GM23338 (cell line): Measurements from ENCODE around the gene FNDC3B. TPM values are rescaled to one million over a fixed set of nuclear protein-coding genes. Genes with fewer than 3 reads are reported as not detected.

Source experiments
- ATAC-seq: fragments of 200-7000 bp; cut with Tn5 transposase; 3 replicates; pipeline ENCODE4 v1.9.1; 2020
- DNase-seq: peaks from one replicate; pipeline ENCODE4 v3.0.0-alpha.2; 2015; ENCODE audit warnings: low spot score
- H2AFZ ChIP-seq: fragments of 200-600 bp; sonication (generic); 2 replicates; pipeline ENCODE4 v1.8.0; 2016; ENCODE audit warnings: antibody characterized with exemption, mild to moderate bottlenecking, moderate library complexity
- H3F3A ChIP-seq: fragments of 200-600 bp; sonication (generic); replicated peaks from 2 replicates; pipeline ENCODE4 v1.8.0; 2017; ENCODE audit warnings: antibody characterized with exemption, mixed run types, low read depth
- H3K27ac ChIP-seq: fragments of 200-600 bp; sonication (generic); 2 replicates; pipeline ENCODE4 v1.6.1; 2016; ENCODE audit warnings: low read depth
- H3K27me3 ChIP-seq: fragments of 200-600 bp; sonication (generic); 2 replicates; pipeline ENCODE4 v1.8.0; 2016; ENCODE audit warnings: mild to moderate bottlenecking, mixed run types, moderate library complexity; ENCODE audit not compliant: insufficient read depth
- H3K36me3 ChIP-seq: fragments of 200-600 bp; sonication (generic); 2 replicates; pipeline ENCODE4 v1.8.0; 2016; ENCODE audit warnings: mild to moderate bottlenecking; ENCODE audit not compliant: insufficient read depth
- H3K4me1 ChIP-seq: fragments of 200-600 bp; sonication (generic); 2 replicates; pipeline ENCODE4 v1.8.0; 2016; ENCODE audit warnings: mild to moderate bottlenecking, moderate library complexity; ENCODE audit not compliant: insufficient read depth
- H3K4me2 ChIP-seq: fragments of 200-600 bp; sonication (generic); 2 replicates; pipeline ENCODE4 v1.7.1; 2017; ENCODE audit warnings: mixed run types
- H3K4me3 ChIP-seq: fragments of 200-600 bp; sonication (generic); 2 replicates; pipeline ENCODE4 v1.6.1; 2016; ENCODE audit warnings: mixed run types
- H3K79me2 ChIP-seq: fragments of 200-600 bp; sonication (generic); replicated peaks from 2 replicates; pipeline ENCODE4 v1.8.0; 2017; ENCODE audit warnings: mild to moderate bottlenecking; ENCODE audit not compliant: insufficient read depth
- H3K9me2 ChIP-seq: fragments of 200-600 bp; sonication (generic); 2 replicates; pipeline ENCODE4 v1.8.0; 2017; ENCODE audit not compliant: insufficient read depth
- H4K20me1 ChIP-seq: fragments of 200-600 bp; sonication (generic); replicated peaks from 2 replicates; pipeline ENCODE4 v1.8.0; 2017; ENCODE audit warnings: mild to moderate bottlenecking; ENCODE audit not compliant: insufficient read depth
- H3K27ac Mint-ChIP-seq: 2 replicates; pipeline ENCODE4 v1.8.0; 2020; ENCODE audit warnings: inconsistent platforms, mild to moderate bottlenecking, moderate library complexity, mixed read lengths
- H3K27me3 Mint-ChIP-seq: 3 replicates; pipeline ENCODE4 v1.8.0; 2022; ENCODE audit warnings: low read depth, mild to moderate bottlenecking, moderate library complexity, mixed read lengths, inconsistent platforms; ENCODE audit not compliant: insufficient read depth, poor library complexity
- H3K36me3 Mint-ChIP-seq: 3 replicates; pipeline ENCODE4 v1.8.0; 2021; ENCODE audit warnings: low read depth, mild to moderate bottlenecking, inconsistent platforms, moderate library complexity, mixed read lengths
- H3K4me1 Mint-ChIP-seq: 3 replicates; pipeline ENCODE4 v1.8.0; 2020; ENCODE audit warnings: mild to moderate bottlenecking, inconsistent platforms, mixed read lengths
- H3K4me3 Mint-ChIP-seq: 3 replicates; pipeline ENCODE4 v1.8.0; 2021; ENCODE audit warnings: moderate library complexity, mild to moderate bottlenecking, inconsistent platforms, mixed read lengths
- H3K9me3 Mint-ChIP-seq: 3 replicates; pipeline ENCODE4 v1.8.0; 2020; ENCODE audit warnings: moderate library complexity, mild to moderate bottlenecking, inconsistent platforms, mixed read lengths
- CREB1 ChIP-seq: fragments of 250-450 bp; sonication (Bioruptor Pico); IDR thresholded peaks from 2 replicates; pipeline ENCODE4 v1.5.0; 2020; ENCODE audit warnings: low read depth, mild to moderate bottlenecking, moderate library complexity
- EZH2phosphoT487 ChIP-seq: fragments of 200-600 bp; sonication (generic); IDR thresholded peaks from one replicate; pipeline ENCODE4 v1.8.1; 2018; ENCODE audit warnings: antibody characterized with exemption; ENCODE audit not compliant: unreplicated experiment
- JUNB ChIP-seq: IDR thresholded peaks from one replicate; pipeline ENCODE4 v1.6.1; 2016; ENCODE audit warnings: antibody characterized with exemption; ENCODE audit not compliant: unreplicated experiment
- NANOG ChIP-seq: IDR thresholded peaks from 2 replicates; pipeline ENCODE4 v1.6.1; 2016; ENCODE audit warnings: antibody characterized with exemption, borderline replicate concordance
- POLR2AphosphoS5 ChIP-seq: IDR thresholded peaks from 2 replicates; pipeline ENCODE4 v1.6.1; 2016; ENCODE audit warnings: antibody characterized with exemption, low read depth
- ZNF114 ChIP-seq: fragments of 250-450 bp; sonication (Bioruptor Pico); IDR thresholded peaks from 2 replicates; pipeline ENCODE4 v1.5.0; 2020; ENCODE audit warnings: mild to moderate bottlenecking, moderate library complexity
- ZNF462 ChIP-seq: fragments of 250-450 bp; sonication (Bioruptor Pico); IDR thresholded peaks from 2 replicates; pipeline ENCODE4 v1.5.0; 2020; ENCODE audit warnings: mild to moderate bottlenecking, moderate library complexity
- polyA plus RNA-seq: library from polyadenylated mRNA; unstranded; fragments of >200 nt; fragmentation: Nextera tagmentation; extraction: Ambion mirVana; gene quantifications from 2 replicates; pipeline ENCODE4 v1.2.1, GENCODE V29; 2016
- total RNA-seq: library from RNA; depleted of rRNA; stranded (reverse); fragments of >200 nt; shearing (Covaris generic); gene quantifications from 2 replicates; pipeline ENCODE4 v1.2.3, GENCODE V29; 2014

The FNDC3B gene
- total and polyA plus RNA-seq, 2 experiments from 2014 or later: 19.1 to 55.4 TPM

- Histone ChIP-seq H3F3A (peaks cover 7% of the 10 kb centered on the region; the same call in 1 of the 2 replicates), H3K4me1 (peaks cover 87% of the 10 kb centered on the region), H3K4me2 (peak overlapping the region; percentile 64), H4K20me1 (no peaks in the 10 kb centered on the region), H3K9me2 (no peaks in the 10 kb centered on the region), H3K79me2 (peaks cover 40% of the 10 kb centered on the region), H2AFZ (no peak overlapping the region), H3K36me3 (no peaks in the 10 kb centered on the region), H3K27me3 (no peaks in the 10 kb centered on the region), H3K4me3 (no peak overlapping the region), H3K27ac (peak overlapping the region; percentile 83)
- no peaks in the 10 kb centered on the region for H3K9me3 Mint-ChIP-seq
- H3K27ac Mint-ChIP-seq: peak overlapping the region; percentile 92
- no peaks in the 10 kb centered on the region for H3K27me3 Mint-ChIP-seq
- H3K4me1 Mint-ChIP-seq: peaks cover 79% of the 10 kb centered on the region
- TF ChIP-seq ZNF114 (CRISPR knock-in tag): no peak
- no peak for TF ChIP-seq ZNF462 (CRISPR knock-in tag)
- no peak for TF ChIP-seq POLR2AphosphoS5
- TF ChIP-seq JUNB: no peak
- no peak for TF ChIP-seq CREB1 (CRISPR knock-in tag)
- TF ChIP-seq NANOG: no peak
- TF ChIP-seq EZH2phosphoT487: no peak
- no peak overlapping the region for H3K4me3 Mint-ChIP-seq
- peaks cover 28% of the 10 kb centered on the region for H3K36me3 Mint-ChIP-seq
- no peak for ATAC-seq
- no peak for DNase-seq
Observed at GRCh38 chr3:172137287-172138192, 98.2 kb downstream of the FNDC3B start.
